NCI-H2107 treated with DMSO at 0.1 percent for 48 hours (cell line): ENCODE results near the gene PLCL2.

Experiments
- DNase-seq: peaks from one replicate; lab custom pipeline; 2025; ENCODE audit not compliant: unreplicated experiment; lab: John Stamatoyannopoulos, UW

PLCL2 gene

DNA sequence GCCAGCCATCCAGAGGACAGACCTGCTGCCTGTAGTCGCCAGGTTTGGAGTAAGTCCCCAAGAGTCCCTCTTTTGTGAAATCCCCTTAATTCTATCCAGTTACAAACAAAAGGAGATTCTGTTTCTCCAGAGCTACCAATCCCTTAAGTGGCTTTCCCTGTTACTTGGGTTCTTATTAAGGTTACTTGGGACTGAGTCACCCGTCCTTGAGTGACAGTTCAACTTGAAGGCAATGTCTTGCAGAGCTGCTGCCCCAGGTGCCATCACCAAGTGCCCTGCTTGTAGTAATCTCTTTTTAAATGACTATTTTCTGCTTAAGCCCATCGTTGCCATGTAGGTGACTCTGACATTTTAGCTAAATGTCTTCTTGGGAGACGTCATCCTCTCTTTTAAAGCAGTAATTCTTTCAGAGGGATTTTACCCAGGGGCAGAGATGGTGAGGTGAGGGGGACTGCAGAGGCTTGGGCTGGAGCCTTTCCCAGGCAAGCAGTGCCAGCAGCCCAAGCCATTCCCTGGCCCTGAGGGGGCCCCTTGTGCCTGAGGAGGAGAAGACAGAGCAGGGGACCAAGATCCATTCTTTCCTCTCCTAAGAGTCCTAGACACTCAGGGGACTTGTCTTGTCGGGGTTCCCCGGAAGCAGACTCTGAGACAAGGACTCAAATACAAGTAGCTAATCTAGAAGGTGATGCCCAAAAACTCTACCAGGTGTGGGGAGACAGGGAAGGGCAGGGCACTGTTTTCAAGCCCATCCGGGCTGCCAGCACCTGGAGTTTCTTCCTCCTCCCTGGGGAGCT lies 253.7 kb downstream of the PLCL2 start:
- DNase-seq = no peak
